Activated CD4-positive, alpha-beta memory T cell treated with anti-CD3 and anti-CD28 coated beads for 36 hours (primary cell): ENCODE measurements around the gene SERPINF2. TPM values are rescaled to one million over a fixed set of nuclear protein-coding genes. Genes with fewer than 3 reads are reported as not detected.

ENCODE experiments used
- total RNA-seq, 2 experiments: library from RNA; stranded (reverse); gene quantifications; one replicate each; pipeline ENCODE4 v1.2.3, GENCODE V29; 2021

SERPINF2 gene
- total RNA-seq, 2 experiments from 2014 or later = not detected

Other genes starting within 250 kb of the SERPINF2 start
- 10 to 100 TPM; 21.2 to 24.0 TPM for gene INPP5K, start 226.3 kb upstream of the SERPINF2 start, total RNA-seq
- gene PITPNA, start 180.1 kb upstream of the SERPINF2 start, total RNA-seq = 10 to 100 TPM; 42.6 to 43.3 TPM
- 1 to 10 TPM; 2.0 to 2.2 TPM for gene SLC43A2, start 114.0 kb upstream of the SERPINF2 start, total RNA-seq
- 1 to 10 TPM; 2.7 to 3.2 TPM for gene SCARF1, start 97.1 kb upstream of the SERPINF2 start, total RNA-seq
- gene RILP, start 93.0 kb upstream of the SERPINF2 start, total RNA-seq = 1 to 10 TPM; 5.8 to 6.2 TPM
- gene PRPF8, start 58.0 kb upstream of the SERPINF2 start, total RNA-seq = 100 to 1,000 TPM; 370 to 378 TPM
- gene TLCD2, start 32.5 kb upstream of the SERPINF2 start, total RNA-seq = under 1 TPM; 0.85 to 0.86 TPM
- gene WDR81, start 18.2 kb upstream of the SERPINF2 start, total RNA-seq = 1 to 10 TPM; 6.3 to 7.3 TPM
- under 1 TPM in 1 of 2 experiments, not detected in 1; 0.29 TPM for gene SERPINF1, start 19.2 kb downstream of the SERPINF2 start, total RNA-seq
- 10 to 100 TPM; 14.5 to 15.8 TPM for gene SMYD4, start 87.0 kb downstream of the SERPINF2 start, total RNA-seq
- gene RPA1, start 87.1 kb downstream of the SERPINF2 start, total RNA-seq = 100 to 1,000 TPM; 159 to 168 TPM